ENCODE data around the gene ALK.

GRCh38 chr2:29922605-29923004 lies 1.2 kb upstream of the ALK start:
- TF ChIP-seq EZH2 (IDR thresholded peaks at IDR 0.05; ENCODE audit: borderline replicate concordance, low read length) (no peak), CTCF (IDR thresholded peaks at IDR 0.05; ENCODE audit: low read length) (no peak)
